Activated B cell treated with CpG ODN at 0.5 μM for 24 hours (primary cell): ENCODE measurements around the gene SNX9. TPM values are rescaled to one million over a fixed set of nuclear protein-coding genes. Genes with fewer than 3 reads are reported as not detected.
"Not testable (repeated sequence)": the region's sequence is repeated elsewhere in the genome, so short reads cannot be mapped to it uniquely, and the experiment has no call there.

Source experiments
- ATAC-seq: fragments of 200-7000 bp; cut with Tn5 transposase; one replicate; pipeline ENCODE4 v1.10.0; 2021; ENCODE audit warnings: low read depth, mild to moderate bottlenecking, moderate library complexity
- CTCF ChIA-PET: fragments of 350-600 bp; sonication (Branson Sonifier 250); formaldehyde crosslinking; loops from one replicate; lab custom pipeline; 2021; ENCODE audit warnings: antibody characterized with exemption; lab: Charles Lee
- POLR2A ChIA-PET: fragments of 350-600 bp; sonication (Branson Sonifier 250); formaldehyde crosslinking; loops from one replicate; lab custom pipeline; 2021; ENCODE audit warnings: antibody characterized with exemption; lab: Charles Lee
- DNase-seq: peaks from one replicate; pipeline ENCODE4 v3.0.0; 2022
- H3K27ac Mint-ChIP-seq: one replicate; pipeline ENCODE4 v1.8.0; 2020; ENCODE audit warnings: mixed read lengths
- H3K27me3 Mint-ChIP-seq: one replicate; pipeline ENCODE4 v1.8.0; 2021; ENCODE audit warnings: mixed read lengths
- H3K36me3 Mint-ChIP-seq: one replicate; pipeline ENCODE4 v1.8.0; 2021; ENCODE audit warnings: low read depth, mixed read lengths
- H3K4me1 Mint-ChIP-seq: one replicate; pipeline ENCODE4 v1.8.0; 2021; ENCODE audit warnings: mixed read lengths
- H3K4me3 Mint-ChIP-seq: one replicate; pipeline ENCODE4 v1.8.0; 2020; ENCODE audit warnings: mild to moderate bottlenecking, mixed read lengths
- H3K9me3 Mint-ChIP-seq: one replicate; pipeline ENCODE4 v1.8.0; 2020; ENCODE audit warnings: mixed read lengths
- intact Hi-C: fragments of 100-400 bp; cut with micrococcal nuclease; formaldehyde crosslinking; loops from one replicate; pipeline ENCODE4 v1.15.1; 2024
- total RNA-seq: library from RNA; stranded (reverse); gene quantifications from 2 replicates; pipeline ENCODE4 v1.2.3, GENCODE V29; 2022
- TF ChIP-seq, protein P1 (sequence below): fragments of 200-600 bp; IDR thresholded peaks from one replicate; pipeline ENCODE4 v1.8.0; 2022; ENCODE audit warnings: antibody characterized with exemption, mild to moderate bottlenecking

SNX9 gene
- total RNA-seq, 1 donor from 2014 or later: 40.0 TPM

GRCh38 chr6:157967486-157967885 lies 144.4 kb downstream of the SNX9 start:
- CTCF ChIA-PET: no interaction called here
- Mint-ChIP-seq H3K36me3 (no peaks in the 10 kb centered on the region), H3K4me1 (peaks cover 3% of the 10 kb centered on the region), H3K4me3 (no peak overlapping the region), H3K27ac (no peak overlapping the region), H3K27me3 (peaks cover 15% of the 10 kb centered on the region), H3K9me3 (no peaks in the 10 kb centered on the region)
- ATAC-seq (no peak), DNase-seq (no peak)
- intact Hi-C loops: no loop called here
- TF ChIP-seq, protein P1, sequence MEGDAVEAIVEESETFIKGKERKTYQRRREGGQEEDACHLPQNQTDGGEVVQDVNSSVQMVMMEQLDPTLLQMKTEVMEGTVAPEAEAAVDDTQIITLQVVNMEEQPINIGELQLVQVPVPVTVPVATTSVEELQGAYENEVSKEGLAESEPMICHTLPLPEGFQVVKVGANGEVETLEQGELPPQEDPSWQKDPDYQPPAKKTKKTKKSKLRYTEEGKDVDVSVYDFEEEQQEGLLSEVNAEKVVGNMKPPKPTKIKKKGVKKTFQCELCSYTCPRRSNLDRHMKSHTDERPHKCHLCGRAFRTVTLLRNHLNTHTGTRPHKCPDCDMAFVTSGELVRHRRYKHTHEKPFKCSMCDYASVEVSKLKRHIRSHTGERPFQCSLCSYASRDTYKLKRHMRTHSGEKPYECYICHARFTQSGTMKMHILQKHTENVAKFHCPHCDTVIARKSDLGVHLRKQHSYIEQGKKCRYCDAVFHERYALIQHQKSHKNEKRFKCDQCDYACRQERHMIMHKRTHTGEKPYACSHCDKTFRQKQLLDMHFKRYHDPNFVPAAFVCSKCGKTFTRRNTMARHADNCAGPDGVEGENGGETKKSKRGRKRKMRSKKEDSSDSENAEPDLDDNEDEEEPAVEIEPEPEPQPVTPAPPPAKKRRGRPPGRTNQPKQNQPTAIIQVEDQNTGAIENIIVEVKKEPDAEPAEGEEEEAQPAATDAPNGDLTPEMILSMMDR: no peak
- POLR2A ChIA-PET: no interaction called here

- POLR2A ChIA-PET, intact Hi-C loops: not testable (repeated sequence)
These were observed 149.1 kb downstream of the SNX9 start for GRCh38 chr6:157972177-157972576.

GRCh38 chr6:157974341-157974894 lies 151.4 kb downstream of the SNX9 start:
- TF ChIP-seq, protein P1: no peak
- Mint-ChIP-seq H3K36me3 (no peaks in the 10 kb centered on the region), H3K4me1 (no peaks in the 10 kb centered on the region), H3K4me3 (no peak overlapping the region), H3K27me3 (peaks cover 3% of the 10 kb centered on the region), H3K27ac (no peak overlapping the region), H3K9me3 (no peaks in the 10 kb centered on the region)
- no peak for ATAC-seq
- no peak for DNase-seq
- POLR2A ChIA-PET: no interaction called here
- CTCF ChIA-PET: no interaction called here
- intact Hi-C loops: no loop called here

More at GRCh38 chr6:157972177-157972576, 149.1 kb downstream of the SNX9 start:
- H3K4me1 Mint-ChIP-seq, CTCF ChIA-PET, H3K4me3 Mint-ChIP-seq, H3K36me3 Mint-ChIP-seq, ATAC-seq, H3K27ac Mint-ChIP-seq, DNase-seq, H3K9me3 Mint-ChIP-seq, H3K27me3 Mint-ChIP-seq: not testable (repeated sequence)

- CTCF ChIA-PET: no interaction called here
- intact Hi-C loops: no loop called here
- TF ChIP-seq, protein P1: no peak
- ATAC-seq (no peak), DNase-seq (no peak)
- H3K36me3 Mint-ChIP-seq: no peaks in the 10 kb centered on the region
- no peak overlapping the region for H3K4me3 Mint-ChIP-seq
- H3K4me1 Mint-ChIP-seq: peaks cover under 1% of the 10 kb centered on the region
- POLR2A ChIA-PET: no interaction called here
- H3K27me3 Mint-ChIP-seq: peaks cover 3% of the 10 kb centered on the region
- no peaks in the 10 kb centered on the region for H3K9me3 Mint-ChIP-seq
- no peak overlapping the region for H3K27ac Mint-ChIP-seq
These were observed 151.9 kb downstream of the SNX9 start for GRCh38 chr6:157974967-157975366.

DNA sequence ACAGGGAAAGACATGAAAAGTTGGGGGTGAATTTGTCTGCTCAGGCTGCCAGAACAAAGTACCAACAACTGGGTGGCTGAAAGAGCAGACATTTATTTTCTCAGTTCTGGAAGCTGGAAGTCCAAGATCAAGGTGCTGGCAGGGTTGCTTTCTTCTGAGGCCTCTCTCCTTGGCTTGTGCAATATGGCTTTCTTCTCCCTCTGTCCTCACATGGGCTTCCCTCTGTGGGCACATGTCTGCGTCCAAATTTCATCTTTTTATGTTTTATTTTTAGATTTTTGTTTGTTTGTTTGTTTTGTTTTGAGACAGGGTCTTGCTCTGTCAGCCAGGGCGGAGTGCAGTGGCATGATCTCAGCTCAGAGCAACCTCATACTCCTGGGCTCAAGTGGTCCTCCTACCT lies 152.4 kb downstream of the SNX9 start:
- ATAC-seq: no peak
- intact Hi-C loops: no loop called here
- ChIA-PET CTCF (no interaction called here), POLR2A (no interaction called here)
- H3K4me1 Mint-ChIP-seq: peaks cover 5% of the 10 kb centered on the region
- no peaks in the 10 kb centered on the region for H3K9me3 Mint-ChIP-seq
- no peaks in the 10 kb centered on the region for H3K36me3 Mint-ChIP-seq
- DNase-seq: no peak
- H3K4me3 Mint-ChIP-seq: no peak overlapping the region
- no peak overlapping the region for H3K27ac Mint-ChIP-seq
- TF ChIP-seq, protein P1: no peak
- peaks cover 3% of the 10 kb centered on the region for H3K27me3 Mint-ChIP-seq
